SK-N-SH (cell line): ENCODE results near the gene CDH20. TPM values are rescaled to one million over a fixed set of nuclear protein-coding genes. Genes with fewer than 3 reads are reported as not detected.

Source experiments
- CTCF ChIA-PET: fragments of 300-600, 350-600 bp; formaldehyde crosslinking; extraction: SDS; loops from one replicate; lab custom pipeline; 2021; lab: Yijun Ruan, JAX
- POLR2A ChIA-PET: fragments of 350-600 bp; sonication (Branson Sonifier 250); formaldehyde crosslinking; extraction: SDS; loops from one replicate; lab custom pipeline; 2020; ENCODE audit warnings: antibody characterized with exemption, inconsistent platforms; lab: Yijun Ruan, JAX
- DNase-seq: peaks from one replicate; pipeline ENCODE4 v3.0.0; 2012
- H2AFZ ChIP-seq: fragments of 200-600 bp; sonication (generic); 2 replicates; pipeline ENCODE4 v1.8.1; 2016; ENCODE audit warnings: antibody characterized with exemption, mild to moderate bottlenecking, low read depth
- H3F3A ChIP-seq: fragments of 200-600 bp; sonication (generic); replicated peaks from 2 replicates; pipeline ENCODE3; 2016; ENCODE audit warnings: antibody characterized with exemption, mild to moderate bottlenecking; ENCODE audit not compliant: insufficient read depth
- H3K27ac ChIP-seq, 2 experiments: fragments of 200-500 bp in 1 of 2; fragments of 200-600 bp in 1 of 2; sonication (Bioruptor generic) in 1 of 2; sonication (generic), shearing (Covaris generic) in 1 of 2; 2 replicates each; pipeline versions ENCODE4 v1.5.1 to v1.6.1; 2014 to 2016; ENCODE audit warnings: low read depth in 2 of 2, inconsistent platforms in 1 of 2, low read length in 1 of 2, mild to moderate bottlenecking in 1 of 2, mixed read lengths in 1 of 2
- H3K27me3 ChIP-seq: fragments of 200-600 bp; sonication (generic), shearing (Covaris generic); 2 replicates; pipeline ENCODE4 v1.6.1; 2016; ENCODE audit warnings: mixed run types; ENCODE audit not compliant: insufficient read depth
- H3K36me3 ChIP-seq, 2 experiments: fragments of 200-500 bp in 1 of 2; fragments of 200-600 bp in 1 of 2; sonication (Bioruptor generic) in 1 of 2; sonication (generic) in 1 of 2; replicated peaks in 1 of 2; 2 replicates each; pipeline versions ENCODE3 to v1.5.1; 2014 to 2016; ENCODE audit warnings: low read length in 1 of 2, mild to moderate bottlenecking in 1 of 2; ENCODE audit not compliant: insufficient read depth in 2 of 2, control insufficient read depth in 1 of 2
- H3K4me1 ChIP-seq, 2 experiments: fragments of 200-500 bp in 1 of 2; fragments of 200-600 bp in 1 of 2; sonication (Bioruptor generic) in 1 of 2; sonication (generic), shearing (Covaris generic) in 1 of 2; 2 replicates each; pipeline versions ENCODE4 v1.5.1 to v1.6.1; 2014 to 2016; ENCODE audit warnings: low read depth in 1 of 2, low read length in 1 of 2, mixed run types in 1 of 2; ENCODE audit not compliant: insufficient read depth in 2 of 2, control insufficient read depth in 1 of 2
- H3K4me2 ChIP-seq: fragments of 200-600 bp; sonication (generic), shearing (Covaris generic); 2 replicates; pipeline ENCODE4 v1.6.1; 2017; ENCODE audit warnings: mixed run types
- H3K4me3 ChIP-seq, 2 experiments: fragments of 200-500 bp in 1 of 2; fragments of 200-600 bp in 1 of 2; sonication (Bioruptor generic) in 1 of 2; sonication (generic), shearing (Covaris generic) in 1 of 2; 2 replicates each; pipeline versions ENCODE4 v1.5.1 to v1.8.1; 2014 to 2016; ENCODE audit warnings: low read depth in 2 of 2, inconsistent platforms in 1 of 2, low read length in 1 of 2, mild to moderate bottlenecking in 1 of 2, mixed read lengths in 1 of 2, moderate library complexity in 1 of 2
- H3K79me2 ChIP-seq: fragments of 200-600 bp; sonication (generic); 2 replicates; pipeline ENCODE4 v1.8.1; 2017; ENCODE audit warnings: mild to moderate bottlenecking; ENCODE audit not compliant: insufficient read depth
- H3K9ac ChIP-seq: fragments of 200-600 bp; sonication (generic); 2 replicates; pipeline ENCODE4 v1.6.1; 2017; ENCODE audit warnings: mixed run types
- H3K9me2 ChIP-seq: fragments of 200-600 bp; sonication (generic); 2 replicates; pipeline ENCODE4 v1.6.1; 2017; ENCODE audit warnings: mixed run types
- H3K9me3 ChIP-seq: fragments of 200-600 bp; sonication (generic); 2 replicates; pipeline ENCODE4 v1.6.1; 2017; ENCODE audit warnings: mixed run types, mild to moderate bottlenecking, moderate library complexity
- H4K20me1 ChIP-seq: fragments of 200-600 bp; sonication (generic); 2 replicates; pipeline ENCODE4 v1.6.1; 2017; ENCODE audit warnings: mild to moderate bottlenecking, mixed run types; ENCODE audit not compliant: insufficient read depth
- CHD2 ChIP-seq: fragments of 150-350 bp; IDR thresholded peaks from 2 replicates; pipeline ENCODE4 v1.6.1; 2018; ENCODE audit warnings: low read length; ENCODE audit not compliant: partially characterized antibody
- ELF1 ChIP-seq: IDR thresholded peaks from 2 replicates; pipeline ENCODE4 v1.4.0; 2012
- EP300 ChIP-seq, 2 experiments: IDR thresholded peaks; 2 replicates each; pipeline versions ENCODE4 v1.4.0 to v1.6.1; 2012; ENCODE audit warnings: borderline replicate concordance in 1 of 2, low read depth in 1 of 2, low read length in 1 of 2
- FOSL2 ChIP-seq: IDR thresholded peaks from 2 replicates; pipeline ENCODE4 v1.4.0; 2012; ENCODE audit warnings: low read depth, mild to moderate bottlenecking, moderate library complexity, borderline replicate concordance
- GABPA ChIP-seq: IDR thresholded peaks from 2 replicates; pipeline ENCODE4 v1.4.0; 2012; ENCODE audit warnings: low read depth, mild to moderate bottlenecking
- JUND ChIP-seq: IDR thresholded peaks from 2 replicates; pipeline ENCODE4 v1.4.0; 2012
- MXI1 ChIP-seq: IDR thresholded peaks from 2 replicates; pipeline ENCODE4 v1.6.1; 2012; ENCODE audit warnings: mild to moderate bottlenecking, low read depth, low read length, improper control_type of control experiment
- NRF1 ChIP-seq: IDR thresholded peaks from 2 replicates; pipeline ENCODE4 v1.6.1; 2012; ENCODE audit warnings: low read depth, mild to moderate bottlenecking, low read length
- POLR2AphosphoS5 ChIP-seq: IDR thresholded peaks from 2 replicates; pipeline ENCODE4 v1.6.1; 2012; ENCODE audit warnings: low read depth, low read length
- RAD21 ChIP-seq: IDR thresholded peaks from 2 replicates; pipeline ENCODE4 v1.6.1; 2012; ENCODE audit warnings: mild to moderate bottlenecking, low read length
- RCOR1 ChIP-seq: fragments of 150-350 bp; IDR thresholded peaks from 2 replicates; pipeline ENCODE4 v1.6.1; 2017; ENCODE audit warnings: antibody characterized with exemption, low read length
- RXRA ChIP-seq: IDR thresholded peaks from 2 replicates; pipeline ENCODE4 v1.4.0; 2012; ENCODE audit warnings: low read depth, mild to moderate bottlenecking, borderline replicate concordance
- SMC3 ChIP-seq: IDR thresholded peaks from 2 replicates; pipeline ENCODE4 v1.6.1; 2012; ENCODE audit warnings: low read depth, low read length, improper control_type of control experiment
- TAF1 ChIP-seq: IDR thresholded peaks from 2 replicates; pipeline ENCODE4 v1.6.1; 2012; ENCODE audit warnings: low read depth, mild to moderate bottlenecking, low read length, moderate library complexity, borderline replicate concordance
- TEAD4 ChIP-seq: IDR thresholded peaks from 2 replicates; pipeline ENCODE4 v1.4.0; 2012; ENCODE audit warnings: mild to moderate bottlenecking, borderline replicate concordance; ENCODE audit not compliant: insufficient read depth
- WGBS: methylation state at CpG from one replicate; pipeline ENCODE4 v1.1.6; 2017; ENCODE audit warnings: low lambda C conversion rate; 5-methylcytosine and 5-hydroxymethylcytosine counted together
- polyA plus RNA-seq, 3 experiments: library from polyadenylated mRNA; depleted of rRNA; stranded (reverse); fragments of >200 nt; gene quantifications; 2 replicates each; pipeline ENCODE4 v1.2.3, GENCODE V29; 2012
- TF ChIP-seq, protein P1 (sequence below): fragments of 200-600 bp; sonication (generic); IDR thresholded peaks from 2 replicates; pipeline ENCODE4 v1.6.1; 2017; ENCODE audit warnings: antibody characterized with exemption, mild to moderate bottlenecking, moderate library complexity
- TF ChIP-seq, protein P2 (sequence below): IDR thresholded peaks from 2 replicates; pipeline ENCODE4; 2012
- TF ChIP-seq, protein P3 (sequence below): IDR thresholded peaks from 2 replicates; pipeline ENCODE4 v1.6.1; 2012; ENCODE audit warnings: mild to moderate bottlenecking, low read depth, low read length, moderate library complexity
- TF ChIP-seq, protein P4 (sequence below): fragments of 150-350 bp; IDR thresholded peaks from 2 replicates; pipeline ENCODE4 v1.6.1; 2017; ENCODE audit warnings: antibody characterized with exemption, low read length, low read depth, borderline replicate concordance
- TF ChIP-seq, protein P5 (sequence below): IDR thresholded peaks from 2 replicates; pipeline ENCODE4 v1.4.0; 2012; ENCODE audit warnings: low read depth
- TF ChIP-seq, protein P6 (sequence below): fragments of 150-350 bp; IDR thresholded peaks from 2 replicates; pipeline ENCODE4 v1.6.1; 2016; ENCODE audit warnings: mild to moderate bottlenecking, low read depth, low read length

Gene CDH20
- polyA plus RNA-seq, 1 of the 3 experiments (the other 2 are of a cell fraction) = 1.1 TPM

DNA sequence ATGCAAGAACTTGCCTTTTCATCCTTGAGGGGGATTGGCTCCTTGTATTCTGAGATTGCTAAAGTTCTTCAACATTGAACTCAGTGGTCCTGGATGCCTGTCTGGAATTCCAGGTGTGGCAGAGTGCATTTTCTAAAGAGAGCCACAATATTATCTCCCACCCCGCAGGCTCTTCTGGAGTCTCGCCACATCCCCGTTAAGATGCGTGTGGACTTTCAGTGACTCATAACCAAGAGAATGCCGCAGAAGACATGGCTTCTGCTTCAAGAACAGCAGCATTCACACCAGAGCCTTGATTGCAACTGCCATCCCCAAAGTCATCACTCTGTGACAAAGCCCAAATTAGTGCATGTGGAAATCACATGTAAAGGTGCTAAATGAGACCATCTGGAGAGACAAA lies 142.7 kb downstream of the CDH20 start:
- H3K79me2 ChIP-seq = no peaks in the 10 kb centered on the region
- no peaks in the 10 kb centered on the region for H3K36me3 ChIP-seq
- no peaks in the 10 kb centered on the region for H3K27me3 ChIP-seq
- no peaks in the 10 kb centered on the region for H3K9me2 ChIP-seq
- POLR2A ChIA-PET = no interaction called here
- H3K27ac ChIP-seq = no peak overlapping the region
- DNase-seq = no peak
- H3K4me3 ChIP-seq = no peak overlapping the region
- no peak overlapping the region for H3K4me2 ChIP-seq
- WGBS = 70% methylated on average over 5 of the region's 5 CpGs
- no peak overlapping the region for H2AFZ ChIP-seq
- H3K9me3 ChIP-seq = no peaks in the 10 kb centered on the region
- no peak overlapping the region for H3K9ac ChIP-seq
- H3F3A ChIP-seq = no peaks in the 10 kb centered on the region
- peaks cover 0 to 9% of the 10 kb centered on the region in 2 experiments; a peak in 2 of 4 replicates for H3K4me1 ChIP-seq
- no peaks in the 10 kb centered on the region for H4K20me1 ChIP-seq
- CTCF ChIA-PET = no interaction called here
- TF ChIP-seq, protein P1, sequence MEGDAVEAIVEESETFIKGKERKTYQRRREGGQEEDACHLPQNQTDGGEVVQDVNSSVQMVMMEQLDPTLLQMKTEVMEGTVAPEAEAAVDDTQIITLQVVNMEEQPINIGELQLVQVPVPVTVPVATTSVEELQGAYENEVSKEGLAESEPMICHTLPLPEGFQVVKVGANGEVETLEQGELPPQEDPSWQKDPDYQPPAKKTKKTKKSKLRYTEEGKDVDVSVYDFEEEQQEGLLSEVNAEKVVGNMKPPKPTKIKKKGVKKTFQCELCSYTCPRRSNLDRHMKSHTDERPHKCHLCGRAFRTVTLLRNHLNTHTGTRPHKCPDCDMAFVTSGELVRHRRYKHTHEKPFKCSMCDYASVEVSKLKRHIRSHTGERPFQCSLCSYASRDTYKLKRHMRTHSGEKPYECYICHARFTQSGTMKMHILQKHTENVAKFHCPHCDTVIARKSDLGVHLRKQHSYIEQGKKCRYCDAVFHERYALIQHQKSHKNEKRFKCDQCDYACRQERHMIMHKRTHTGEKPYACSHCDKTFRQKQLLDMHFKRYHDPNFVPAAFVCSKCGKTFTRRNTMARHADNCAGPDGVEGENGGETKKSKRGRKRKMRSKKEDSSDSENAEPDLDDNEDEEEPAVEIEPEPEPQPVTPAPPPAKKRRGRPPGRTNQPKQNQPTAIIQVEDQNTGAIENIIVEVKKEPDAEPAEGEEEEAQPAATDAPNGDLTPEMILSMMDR = no peak
- TF ChIP-seq RXRA (no peak), JUND (no peak), GABPA (no peak), TAF1 (no peak), MXI1 (no peak), ELF1 (no peak)
- TF ChIP-seq, protein P2, sequence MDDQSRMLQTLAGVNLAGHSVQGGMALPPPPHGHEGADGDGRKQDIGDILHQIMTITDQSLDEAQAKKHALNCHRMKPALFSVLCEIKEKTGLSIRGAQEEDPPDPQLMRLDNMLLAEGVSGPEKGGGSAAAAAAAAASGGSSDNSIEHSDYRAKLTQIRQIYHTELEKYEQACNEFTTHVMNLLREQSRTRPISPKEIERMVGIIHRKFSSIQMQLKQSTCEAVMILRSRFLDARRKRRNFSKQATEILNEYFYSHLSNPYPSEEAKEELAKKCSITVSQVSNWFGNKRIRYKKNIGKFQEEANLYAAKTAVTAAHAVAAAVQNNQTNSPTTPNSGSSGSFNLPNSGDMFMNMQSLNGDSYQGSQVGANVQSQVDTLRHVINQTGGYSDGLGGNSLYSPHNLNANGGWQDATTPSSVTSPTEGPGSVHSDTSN = no peak
- TF ChIP-seq, protein P3, sequence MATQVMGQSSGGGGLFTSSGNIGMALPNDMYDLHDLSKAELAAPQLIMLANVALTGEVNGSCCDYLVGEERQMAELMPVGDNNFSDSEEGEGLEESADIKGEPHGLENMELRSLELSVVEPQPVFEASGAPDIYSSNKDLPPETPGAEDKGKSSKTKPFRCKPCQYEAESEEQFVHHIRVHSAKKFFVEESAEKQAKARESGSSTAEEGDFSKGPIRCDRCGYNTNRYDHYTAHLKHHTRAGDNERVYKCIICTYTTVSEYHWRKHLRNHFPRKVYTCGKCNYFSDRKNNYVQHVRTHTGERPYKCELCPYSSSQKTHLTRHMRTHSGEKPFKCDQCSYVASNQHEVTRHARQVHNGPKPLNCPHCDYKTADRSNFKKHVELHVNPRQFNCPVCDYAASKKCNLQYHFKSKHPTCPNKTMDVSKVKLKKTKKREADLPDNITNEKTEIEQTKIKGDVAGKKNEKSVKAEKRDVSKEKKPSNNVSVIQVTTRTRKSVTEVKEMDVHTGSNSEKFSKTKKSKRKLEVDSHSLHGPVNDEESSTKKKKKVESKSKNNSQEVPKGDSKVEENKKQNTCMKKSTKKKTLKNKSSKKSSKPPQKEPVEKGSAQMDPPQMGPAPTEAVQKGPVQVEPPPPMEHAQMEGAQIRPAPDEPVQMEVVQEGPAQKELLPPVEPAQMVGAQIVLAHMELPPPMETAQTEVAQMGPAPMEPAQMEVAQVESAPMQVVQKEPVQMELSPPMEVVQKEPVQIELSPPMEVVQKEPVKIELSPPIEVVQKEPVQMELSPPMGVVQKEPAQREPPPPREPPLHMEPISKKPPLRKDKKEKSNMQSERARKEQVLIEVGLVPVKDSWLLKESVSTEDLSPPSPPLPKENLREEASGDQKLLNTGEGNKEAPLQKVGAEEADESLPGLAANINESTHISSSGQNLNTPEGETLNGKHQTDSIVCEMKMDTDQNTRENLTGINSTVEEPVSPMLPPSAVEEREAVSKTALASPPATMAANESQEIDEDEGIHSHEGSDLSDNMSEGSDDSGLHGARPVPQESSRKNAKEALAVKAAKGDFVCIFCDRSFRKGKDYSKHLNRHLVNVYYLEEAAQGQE = no peak

DNA sequence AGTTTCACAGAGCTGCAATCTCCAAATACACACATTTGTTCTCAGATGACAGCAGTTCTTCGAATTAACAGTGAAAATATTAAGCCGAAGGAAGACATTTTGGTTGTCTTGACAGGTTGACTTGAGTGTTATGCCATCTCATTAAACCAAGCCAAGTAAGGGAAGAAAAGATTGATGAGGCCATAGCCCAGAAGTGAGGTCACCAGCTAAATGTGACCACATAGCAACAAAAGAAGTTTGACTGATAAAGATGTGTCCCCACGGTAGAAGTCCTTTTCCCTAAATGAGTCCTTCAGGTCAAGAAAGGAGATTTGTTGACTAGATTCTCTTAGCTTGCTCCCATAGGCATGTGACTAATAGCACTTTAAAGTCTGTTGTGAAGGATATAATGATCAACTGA lies 156.1 kb downstream of the CDH20 start:
- no peaks in the 10 kb centered on the region for H3K9me3 ChIP-seq
- no peaks in the 10 kb centered on the region for H3F3A ChIP-seq
- no peak for DNase-seq
- H3K27ac ChIP-seq = no peak overlapping the region
- ChIA-PET CTCF (interaction anchor here (2.3 to 5.5 kb wide), 2 partner anchors 13 to 804 kb away, joined by 10 to 35 read pairs; no protein-coding TSS in a partner anchor), POLR2A (no interaction called here)
- no peaks in the 10 kb centered on the region for H4K20me1 ChIP-seq
- H3K4me2 ChIP-seq = no peak overlapping the region
- H3K36me3 ChIP-seq = no peaks in the 10 kb centered on the region
- no peak overlapping the region for H3K9ac ChIP-seq
- WGBS = 69% methylated on average over 3 of the region's 3 CpGs
- no peaks in the 10 kb centered on the region for H3K79me2 ChIP-seq
- no peak overlapping the region for H2AFZ ChIP-seq
- H3K27me3 ChIP-seq = no peaks in the 10 kb centered on the region
- H3K4me3 ChIP-seq = no peak overlapping the region
- H3K9me2 ChIP-seq = no peaks in the 10 kb centered on the region
- H3K4me1 ChIP-seq = peaks cover 0 to 2% of the 10 kb centered on the region in 2 experiments; a peak in 2 of 4 replicates
- no peak for TF ChIP-seq RCOR1
- no peak for TF ChIP-seq SMC3
- TF ChIP-seq RAD21 = no peak
- TF ChIP-seq TEAD4 = no peak
- no peak for TF ChIP-seq NRF1
- TF ChIP-seq CHD2 = no peak
- TF ChIP-seq, protein P4, sequence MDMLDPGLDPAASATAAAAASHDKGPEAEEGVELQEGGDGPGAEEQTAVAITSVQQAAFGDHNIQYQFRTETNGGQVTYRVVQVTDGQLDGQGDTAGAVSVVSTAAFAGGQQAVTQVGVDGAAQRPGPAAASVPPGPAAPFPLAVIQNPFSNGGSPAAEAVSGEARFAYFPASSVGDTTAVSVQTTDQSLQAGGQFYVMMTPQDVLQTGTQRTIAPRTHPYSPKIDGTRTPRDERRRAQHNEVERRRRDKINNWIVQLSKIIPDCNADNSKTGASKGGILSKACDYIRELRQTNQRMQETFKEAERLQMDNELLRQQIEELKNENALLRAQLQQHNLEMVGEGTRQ = no peak
- TF ChIP-seq, protein P5, sequence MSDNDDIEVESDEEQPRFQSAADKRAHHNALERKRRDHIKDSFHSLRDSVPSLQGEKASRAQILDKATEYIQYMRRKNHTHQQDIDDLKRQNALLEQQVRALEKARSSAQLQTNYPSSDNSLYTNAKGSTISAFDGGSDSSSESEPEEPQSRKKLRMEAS = no peak
- TF ChIP-seq, protein P6, sequence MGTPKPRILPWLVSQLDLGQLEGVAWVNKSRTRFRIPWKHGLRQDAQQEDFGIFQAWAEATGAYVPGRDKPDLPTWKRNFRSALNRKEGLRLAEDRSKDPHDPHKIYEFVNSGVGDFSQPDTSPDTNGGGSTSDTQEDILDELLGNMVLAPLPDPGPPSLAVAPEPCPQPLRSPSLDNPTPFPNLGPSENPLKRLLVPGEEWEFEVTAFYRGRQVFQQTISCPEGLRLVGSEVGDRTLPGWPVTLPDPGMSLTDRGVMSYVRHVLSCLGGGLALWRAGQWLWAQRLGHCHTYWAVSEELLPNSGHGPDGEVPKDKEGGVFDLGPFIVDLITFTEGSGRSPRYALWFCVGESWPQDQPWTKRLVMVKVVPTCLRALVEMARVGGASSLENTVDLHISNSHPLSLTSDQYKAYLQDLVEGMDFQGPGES = no peak
- no peak for TF ChIP-seq POLR2AphosphoS5
- no peak for TF ChIP-seq EP300 (IDR thresholded peaks at IDR 0.05; ENCODE audit: borderline replicate concordance in 1 of 2, low read depth in 1 of 2, low read length in 1 of 2)
- no peak for TF ChIP-seq TAF1
- no peak for TF ChIP-seq FOSL2
